GM18951 (cell line): Measurements from ENCODE around the gene CHN1.

Experiments
- POLR2A ChIP-seq: IDR thresholded peaks from 4 replicates; pipeline ENCODE4 v1.6.1; 2011; ENCODE audit warnings: mild to moderate bottlenecking; ENCODE audit not compliant: insufficient read length, insufficient read depth; ENCODE audit errors: extremely low read depth
- in situ Hi-C: fragments of 300-500 bp; cut with MboI; formaldehyde crosslinking; loops from one replicate; pipeline ENCODE4 v1.12.0; 2022; ENCODE audit warnings: low sequenced_read_pairs, mixed read lengths, inconsistent platforms; ENCODE audit not compliant: unreplicated experiment

CHN1 gene, protein sequence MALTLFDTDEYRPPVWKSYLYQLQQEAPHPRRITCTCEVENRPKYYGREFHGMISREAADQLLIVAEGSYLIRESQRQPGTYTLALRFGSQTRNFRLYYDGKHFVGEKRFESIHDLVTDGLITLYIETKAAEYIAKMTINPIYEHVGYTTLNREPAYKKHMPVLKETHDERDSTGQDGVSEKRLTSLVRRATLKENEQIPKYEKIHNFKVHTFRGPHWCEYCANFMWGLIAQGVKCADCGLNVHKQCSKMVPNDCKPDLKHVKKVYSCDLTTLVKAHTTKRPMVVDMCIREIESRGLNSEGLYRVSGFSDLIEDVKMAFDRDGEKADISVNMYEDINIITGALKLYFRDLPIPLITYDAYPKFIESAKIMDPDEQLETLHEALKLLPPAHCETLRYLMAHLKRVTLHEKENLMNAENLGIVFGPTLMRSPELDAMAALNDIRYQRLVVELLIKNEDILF

GRCh38 chr2:175004980-175005732, at the start of gene CHN1:
Gene CHN1 (minus strand): TSS chr2:175005381. CDS start chr2:175004912, 469 bp downstream.
- in situ Hi-C loops: no loop called here
- TF ChIP-seq POLR2A: no peak

DNA sequence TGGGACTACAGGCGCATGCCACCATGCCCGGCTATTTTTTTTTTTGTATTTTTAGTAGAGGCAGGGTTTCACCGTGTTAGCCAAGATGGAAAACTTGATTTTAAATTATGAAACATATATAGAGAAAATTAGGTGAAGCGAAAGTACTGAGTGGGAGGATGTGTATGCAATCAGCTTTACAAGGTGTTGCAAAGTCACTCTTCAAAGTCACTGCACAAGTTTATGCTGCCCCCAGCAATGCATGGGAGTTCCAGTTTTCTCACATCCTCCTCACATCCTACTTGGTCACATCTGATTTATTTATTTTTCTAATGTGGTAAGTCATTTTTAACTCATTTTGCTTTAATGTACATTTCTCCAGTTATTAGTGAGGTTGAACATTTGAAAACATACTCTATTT, 49.2 kb upstream of the CHN1 start:
- TF ChIP-seq POLR2A: no peak
- in situ Hi-C loops: no loop called here

DNA sequence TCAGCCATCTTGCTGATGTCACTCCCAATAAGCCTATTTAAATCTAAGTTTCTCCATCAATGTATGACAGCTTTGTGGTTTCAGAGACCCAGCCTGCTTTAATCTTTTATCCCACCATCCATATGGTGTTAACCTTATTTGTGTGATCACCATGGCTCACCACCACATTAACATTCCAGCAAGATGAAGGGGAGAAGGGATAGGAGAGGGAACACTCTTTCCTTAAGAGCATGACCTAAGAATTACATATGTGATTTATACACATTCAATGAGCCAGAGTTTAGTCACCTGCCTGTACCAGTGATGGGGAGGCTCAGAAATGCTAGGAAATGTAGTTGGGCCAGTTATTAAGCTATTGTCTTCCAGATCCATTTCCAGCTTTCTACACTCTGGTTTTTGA, 44.5 kb upstream of the CHN1 start:
- in situ Hi-C loops: no loop called here
- TF ChIP-seq POLR2A: no peak

DNA sequence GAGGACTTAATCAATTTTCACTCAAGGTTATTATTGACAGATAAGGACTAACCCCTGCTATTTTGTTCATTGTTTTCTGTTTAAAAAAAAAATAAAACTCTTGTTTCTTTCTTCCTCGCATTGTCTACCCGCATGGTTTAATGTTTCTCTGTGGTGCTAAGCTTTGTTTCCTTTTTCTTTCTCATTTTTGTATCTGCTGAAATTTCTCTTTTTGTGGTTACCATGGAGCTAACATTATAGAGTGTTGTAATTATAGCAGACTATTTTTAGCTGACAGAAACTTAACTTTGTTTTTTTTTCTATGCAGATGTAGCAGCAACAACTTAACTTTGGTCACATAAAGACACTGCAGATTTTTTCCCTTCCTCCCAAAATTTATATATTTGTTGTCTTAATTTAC, 43.1 kb upstream of the CHN1 start:
- TF ChIP-seq POLR2A: no peak
- in situ Hi-C loops: no loop called here

GRCh38 chr2:175039490-175039889, 34.3 kb upstream of the CHN1 start:
- in situ Hi-C loops: no loop called here
- no peak for TF ChIP-seq POLR2A

- in situ Hi-C loops: no loop called here
- TF ChIP-seq POLR2A: no peak
Observed at GRCh38 chr2:175039031-175039430, 33.9 kb upstream of the CHN1 start.

GRCh38 chr2:175037941-175038340, 32.8 kb upstream of the CHN1 start:
- in situ Hi-C loops: no loop called here

GRCh38 chr2:175036582-175037018, 31.4 kb upstream of the CHN1 start:
- no peak for TF ChIP-seq POLR2A
- in situ Hi-C loops: no loop called here

More at GRCh38 chr2:175037941-175038340, 32.8 kb upstream of the CHN1 start:
- no peak for TF ChIP-seq POLR2A

DNA sequence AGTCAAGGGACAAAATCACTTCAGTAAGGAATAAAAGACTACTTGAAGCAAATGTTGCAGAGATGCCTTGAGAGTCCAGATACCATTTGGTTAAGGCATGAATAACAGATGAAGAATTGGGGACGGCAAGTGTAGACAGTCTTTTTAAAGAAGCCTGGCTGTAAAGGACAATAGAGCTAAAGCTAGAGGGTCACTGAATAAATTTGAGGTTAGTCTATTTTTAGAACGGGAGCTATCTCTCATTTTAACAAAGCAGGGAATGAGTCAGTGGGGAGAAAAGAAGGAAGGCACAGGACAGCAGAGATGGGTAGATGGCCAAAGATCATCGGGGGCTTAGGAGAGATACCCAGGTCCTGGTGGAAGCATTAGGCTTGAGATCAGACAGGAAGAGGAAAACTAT, 30.6 kb upstream of the CHN1 start:
- no peak for TF ChIP-seq POLR2A
- in situ Hi-C loops: no loop called here

DNA sequence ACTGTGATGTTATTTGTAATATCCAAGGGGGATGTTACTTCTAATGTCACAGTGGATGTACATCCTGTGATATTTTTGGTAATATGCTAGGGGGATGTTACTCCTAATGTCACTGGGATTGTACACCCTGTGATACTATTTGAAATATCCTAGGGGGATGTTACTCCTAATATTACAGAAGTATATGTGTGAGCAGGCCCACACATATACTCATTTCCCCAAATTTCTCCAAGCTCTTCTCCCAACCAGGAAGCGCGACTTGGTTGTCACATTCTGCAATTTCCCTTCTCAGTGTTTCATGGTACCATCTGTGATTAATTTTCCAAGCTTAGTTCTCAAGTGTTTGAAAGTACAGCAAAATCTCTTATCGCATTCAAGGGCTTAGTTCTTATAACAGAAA, 29.5 kb upstream of the CHN1 start:
- TF ChIP-seq POLR2A: no peak
- in situ Hi-C loops: no loop called here

- in situ Hi-C loops: no loop called here
- no peak for TF ChIP-seq POLR2A
Observed at GRCh38 chr2:175030380-175031271, 25.4 kb upstream of the CHN1 start.

- in situ Hi-C loops: no loop called here
Observed at GRCh38 chr2:175027755-175028154, 22.6 kb upstream of the CHN1 start.

GRCh38 chr2:175026385-175026784, 21.2 kb upstream of the CHN1 start:
- in situ Hi-C loops: no loop called here
- TF ChIP-seq POLR2A: no peak

More at GRCh38 chr2:175027755-175028154, 22.6 kb upstream of the CHN1 start:
- no peak for TF ChIP-seq POLR2A

DNA sequence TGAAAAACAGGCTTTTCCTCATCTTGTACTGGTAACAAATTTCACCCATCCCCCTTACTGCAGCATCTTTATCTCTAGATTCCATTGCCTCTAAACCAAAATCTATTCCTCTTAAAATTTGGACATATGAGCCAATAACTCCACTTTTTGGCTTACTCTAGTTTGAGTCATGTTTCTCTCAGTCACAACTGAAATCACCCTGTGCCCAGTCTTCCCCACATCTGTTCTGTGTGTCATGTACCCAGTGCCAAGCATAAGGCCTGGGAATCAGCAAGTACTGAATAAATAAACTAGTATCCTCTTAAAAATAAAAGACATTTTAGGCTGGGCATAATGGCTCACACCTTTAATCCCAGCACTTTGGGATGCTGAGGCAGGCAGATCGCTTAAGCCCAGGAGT, 20.8 kb upstream of the CHN1 start:
- no peak for TF ChIP-seq POLR2A
- in situ Hi-C loops: no loop called here
